HK-2 (cell line): ENCODE data around the gene AFDN.

Experiments
- DNase-seq: peaks from one replicate; pipeline ENCODE4 v3.0.0-alpha.2; 2018; ENCODE audit not compliant: unreplicated experiment

The AFDN gene

DNA sequence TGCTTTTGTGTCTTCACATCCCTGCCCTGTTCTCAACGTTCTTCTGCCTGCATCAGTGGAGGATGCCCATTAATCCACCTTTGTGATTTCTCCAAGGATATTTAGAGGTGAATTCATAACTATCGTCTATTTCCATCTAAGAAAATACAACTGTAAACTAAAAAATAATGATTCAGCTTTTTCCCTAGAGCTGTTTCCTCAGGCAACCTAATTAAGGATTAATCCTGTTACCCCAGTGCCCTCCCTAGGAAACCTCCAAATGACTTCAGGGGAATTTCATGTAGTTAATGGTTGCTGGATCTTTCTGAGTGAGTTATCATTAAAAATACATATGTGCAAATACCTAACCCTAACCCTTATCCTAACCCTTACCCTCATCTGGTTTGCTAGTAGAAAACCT lies 14.6 kb upstream of the AFDN start:
- DNase-seq = no peak

GRCh38 chr6:167815296-167815980 lies 11.3 kb upstream of the AFDN start:
- DNase-seq = no peak

DNA sequence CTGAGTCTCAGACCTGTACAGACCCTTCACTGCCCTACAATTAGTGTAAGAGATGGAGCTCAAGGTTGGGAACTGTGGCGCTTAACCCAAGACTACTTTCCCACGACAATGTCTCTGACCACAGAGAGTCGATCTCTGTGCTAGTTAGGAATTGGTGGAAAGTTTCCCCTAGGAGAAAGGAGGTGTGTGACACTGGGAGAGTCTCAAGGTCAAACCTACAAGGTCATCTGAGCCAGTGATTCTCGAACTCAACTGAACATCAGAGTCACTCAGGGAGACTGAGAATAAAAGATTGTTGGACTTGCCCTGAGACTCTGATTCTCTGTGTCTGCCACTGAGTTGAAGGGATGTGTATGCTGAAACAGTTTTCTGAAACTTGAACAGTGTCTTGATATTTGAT lies 9.7 kb upstream of the AFDN start:
- no peak for DNase-seq

DNA sequence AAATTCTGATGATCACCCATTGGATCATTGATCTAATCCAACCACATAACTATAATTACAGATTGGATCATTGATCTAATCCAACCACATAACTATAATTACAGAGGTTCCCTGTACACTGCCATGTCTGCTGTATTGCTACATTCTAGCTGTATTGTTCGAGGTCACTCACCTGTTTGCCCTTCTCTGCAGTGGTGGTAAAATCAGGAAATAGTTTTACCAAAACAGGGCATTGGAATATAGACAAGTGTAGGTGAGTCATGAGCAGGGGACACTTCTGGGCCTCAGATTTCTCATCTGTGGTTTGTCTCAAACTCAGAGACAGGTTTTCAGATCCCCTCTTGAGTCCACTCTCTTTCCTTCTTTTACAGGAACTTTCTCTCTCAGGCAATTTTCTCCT lies 9.0 kb upstream of the AFDN start:
- DNase-seq = no peak

DNA sequence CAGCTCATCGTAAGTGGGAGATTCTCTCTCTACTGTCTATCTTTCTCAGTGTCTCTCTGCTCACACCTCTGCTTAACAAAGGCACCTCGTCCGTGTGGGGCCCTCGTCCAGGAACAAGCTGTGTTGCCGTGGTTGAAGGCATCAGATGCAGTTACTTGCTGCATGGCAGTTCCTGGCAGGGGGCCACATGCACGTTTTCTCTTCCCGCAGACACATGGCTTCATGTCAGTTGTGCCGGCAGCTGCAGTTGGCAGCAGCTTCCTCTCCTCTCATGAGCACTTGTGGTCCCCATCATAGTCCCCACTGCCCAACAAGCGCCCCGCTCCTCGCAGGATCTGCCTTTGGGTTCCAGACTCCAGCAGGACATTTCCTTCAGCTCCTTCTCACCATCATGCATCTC lies 7.1 kb upstream of the AFDN start:
- DNase-seq = no peak

- DNase-seq = no peak
Measured at GRCh38 chr6:167820681-167821080, 6.0 kb upstream of the AFDN start.

- no peak for DNase-seq
Measured at GRCh38 chr6:167824591-167825331, 1.9 kb upstream of the AFDN start.

DNA sequence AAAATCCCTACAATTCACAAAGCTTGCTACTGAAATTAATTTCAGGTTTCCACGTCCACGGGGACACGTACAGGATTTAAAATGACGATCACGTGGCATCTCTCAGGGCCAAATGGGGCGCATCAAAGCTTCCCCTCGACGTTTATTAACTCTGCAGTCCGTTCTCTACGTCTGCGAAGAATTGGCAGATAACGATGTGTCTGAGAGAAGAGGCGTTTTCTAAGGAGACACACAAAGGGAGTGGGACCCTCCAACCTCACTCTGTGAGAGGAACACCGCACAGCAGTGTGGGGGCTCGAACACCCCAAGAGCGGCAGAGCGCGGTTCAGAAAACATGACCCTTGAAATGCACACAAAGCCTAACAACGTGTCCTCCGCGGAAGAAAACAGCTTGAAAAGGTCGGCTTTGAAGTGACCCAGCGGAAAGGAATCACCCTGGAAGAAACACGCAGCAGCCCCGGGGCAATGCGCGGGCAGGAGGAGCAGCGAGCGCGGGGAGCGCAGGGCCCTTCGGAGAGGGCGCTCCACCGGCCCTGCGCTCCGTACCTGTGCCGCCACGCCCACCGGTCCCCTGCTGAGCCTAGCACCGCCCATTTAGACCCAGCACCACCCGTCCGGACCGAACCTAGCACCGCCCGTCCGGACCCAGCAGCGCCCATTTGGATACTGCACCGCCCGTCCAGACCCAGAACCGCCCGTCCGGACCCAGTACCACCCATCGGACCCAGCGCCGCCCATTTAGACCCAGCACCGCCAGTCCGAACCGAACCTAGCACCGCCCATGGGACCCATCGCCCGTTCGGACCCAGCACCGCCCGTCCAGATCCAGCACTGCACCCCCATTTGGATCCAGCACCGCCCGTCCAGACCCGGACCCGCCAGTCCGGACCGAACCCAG lies 1.1 kb upstream of the AFDN start:
- no peak for DNase-seq

DNA sequence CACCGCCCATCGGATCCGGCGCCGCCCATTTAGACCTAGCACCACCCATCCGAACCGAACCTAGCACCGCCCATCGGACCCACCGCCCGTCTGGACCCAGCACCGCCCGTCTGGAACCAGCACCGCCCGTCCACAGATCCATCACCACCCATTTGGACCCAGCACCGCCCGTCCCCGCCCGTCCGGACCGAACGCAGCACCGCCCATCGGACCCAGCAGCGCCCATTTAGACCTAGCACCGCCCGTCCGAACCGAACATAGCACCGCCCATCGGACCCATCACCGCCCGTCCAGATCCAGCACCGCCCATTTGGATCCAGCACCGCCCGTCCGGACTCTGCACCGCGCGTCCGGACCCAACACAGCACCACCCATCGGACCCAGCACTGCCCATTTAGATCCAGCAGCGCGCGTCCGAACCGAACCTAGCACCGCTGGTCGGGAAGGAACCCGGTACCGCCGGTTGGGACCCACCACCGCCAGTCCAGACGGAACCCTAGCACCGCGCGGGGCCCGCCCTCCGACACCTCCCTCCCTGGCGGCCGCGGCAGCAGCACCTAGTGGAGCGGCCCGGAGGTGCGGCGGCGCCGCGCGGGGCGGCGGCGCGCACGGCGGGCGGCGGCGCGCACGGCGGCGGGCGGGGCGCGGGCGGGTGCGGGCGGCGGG lies 348 bp upstream of the AFDN start:
- peak; percentile 60 for DNase-seq

- DNase-seq = peak; percentile 60
Measured at GRCh38 chr6:167827583-167828324, 1.0 kb downstream of the AFDN start.

GRCh38 chr6:167828325-167828956 lies 1.7 kb downstream of the AFDN start:
- DNase-seq = no peak

DNA sequence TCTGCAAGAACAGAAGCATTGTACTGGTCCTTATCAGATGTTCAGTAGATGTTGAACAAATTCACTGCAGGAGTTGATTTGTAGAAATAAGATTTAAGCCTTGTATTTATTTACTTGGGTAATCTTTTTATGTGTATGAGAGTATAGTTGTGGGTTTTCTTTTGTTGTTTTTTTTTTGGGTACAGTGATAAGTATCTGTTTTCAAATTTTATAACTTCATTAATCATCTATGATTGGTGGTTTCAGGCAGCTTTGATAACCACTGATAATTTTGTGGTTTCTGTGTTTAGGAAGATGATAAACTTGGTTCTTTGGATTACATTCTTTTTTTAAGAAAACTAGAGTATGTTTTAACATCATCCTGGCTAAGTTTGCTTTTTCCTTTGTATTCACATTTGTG lies 2.8 kb downstream of the AFDN start:
- no peak for DNase-seq

DNA sequence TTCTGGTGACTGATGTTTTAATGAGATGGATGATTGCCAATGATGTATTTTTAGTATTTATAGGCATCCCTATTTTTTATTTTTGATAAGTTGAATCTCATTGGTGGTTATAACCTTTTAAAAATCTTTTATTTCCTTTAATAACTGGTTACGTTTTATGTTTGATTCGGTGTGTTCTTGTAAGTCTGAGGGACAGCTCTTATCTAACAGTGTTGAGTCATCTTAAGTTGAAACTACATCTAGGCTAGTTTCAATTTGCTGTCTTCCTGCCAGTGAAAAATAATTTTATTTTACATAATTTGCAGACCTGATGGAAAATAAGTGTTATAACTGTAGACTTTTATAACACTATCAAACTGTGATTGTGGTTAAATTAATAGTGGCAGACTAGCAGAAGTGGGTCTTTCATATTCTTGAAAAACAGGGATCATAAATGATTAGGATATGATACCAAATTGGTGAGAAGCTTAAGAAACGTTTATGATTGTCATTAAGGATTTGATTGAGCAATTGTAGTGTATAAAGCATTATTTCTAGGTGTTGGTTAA lies 4.6 kb downstream of the AFDN start:
- DNase-seq = no peak

DNA sequence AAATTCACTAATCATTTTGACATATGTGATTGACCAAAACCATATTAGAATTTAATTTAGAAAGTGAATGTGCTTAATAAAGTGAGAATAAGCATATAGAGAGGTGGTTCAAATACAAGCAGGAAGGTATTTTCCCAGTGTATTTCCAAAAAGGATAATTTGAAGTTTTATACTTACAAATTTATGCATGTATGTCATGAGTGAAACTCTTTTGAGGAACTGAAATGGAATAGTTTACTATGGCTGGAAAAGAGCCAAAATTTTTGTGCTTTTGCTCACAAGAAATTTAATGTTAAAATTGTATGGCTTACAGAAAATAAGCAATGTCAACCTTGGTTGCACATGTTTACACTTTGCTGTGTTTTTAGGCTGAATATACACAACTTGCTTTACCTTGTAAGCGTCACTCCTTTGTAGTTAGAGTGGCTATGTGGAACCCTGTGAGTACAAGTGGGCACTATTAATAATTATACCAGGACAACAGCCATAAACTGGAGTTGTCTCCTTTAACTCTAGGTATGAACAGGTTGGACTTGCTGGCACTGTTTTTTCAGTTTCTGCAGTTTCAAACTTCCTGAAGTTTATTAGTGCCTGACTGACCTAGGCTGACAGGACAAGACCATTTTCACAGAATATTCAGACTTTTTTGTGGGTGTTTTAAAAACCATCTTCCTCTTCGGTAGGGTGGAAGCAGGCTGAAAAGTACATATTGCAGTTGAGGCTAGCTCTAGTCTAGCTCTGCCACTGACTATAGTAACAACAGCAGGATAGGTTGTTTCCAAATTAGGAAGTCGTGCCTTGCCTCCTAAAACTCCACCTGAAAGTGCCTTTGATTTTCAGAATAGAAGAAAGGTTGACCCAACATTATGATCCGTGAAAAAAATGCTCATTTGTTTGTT lies 6.0 kb downstream of the AFDN start:
- DNase-seq = no peak

GRCh38 chr6:167833396-167833763 lies 6.7 kb downstream of the AFDN start:
- DNase-seq = no peak

- DNase-seq = no peak
Measured at GRCh38 chr6:167835260-167835659, 8.5 kb downstream of the AFDN start.

- DNase-seq = no peak
Measured at GRCh38 chr6:167836721-167837120, 10.0 kb downstream of the AFDN start.

- no peak for DNase-seq
Measured at GRCh38 chr6:167838207-167838748, 11.6 kb downstream of the AFDN start.

GRCh38 chr6:167839343-167839742 lies 12.6 kb downstream of the AFDN start:
- DNase-seq = no peak
